ENCODE data around the gene XRCC3.
A peak's percentile ranks its signal among the peaks of the same experiment; 100 is the strongest.

The XRCC3 gene

DNA sequence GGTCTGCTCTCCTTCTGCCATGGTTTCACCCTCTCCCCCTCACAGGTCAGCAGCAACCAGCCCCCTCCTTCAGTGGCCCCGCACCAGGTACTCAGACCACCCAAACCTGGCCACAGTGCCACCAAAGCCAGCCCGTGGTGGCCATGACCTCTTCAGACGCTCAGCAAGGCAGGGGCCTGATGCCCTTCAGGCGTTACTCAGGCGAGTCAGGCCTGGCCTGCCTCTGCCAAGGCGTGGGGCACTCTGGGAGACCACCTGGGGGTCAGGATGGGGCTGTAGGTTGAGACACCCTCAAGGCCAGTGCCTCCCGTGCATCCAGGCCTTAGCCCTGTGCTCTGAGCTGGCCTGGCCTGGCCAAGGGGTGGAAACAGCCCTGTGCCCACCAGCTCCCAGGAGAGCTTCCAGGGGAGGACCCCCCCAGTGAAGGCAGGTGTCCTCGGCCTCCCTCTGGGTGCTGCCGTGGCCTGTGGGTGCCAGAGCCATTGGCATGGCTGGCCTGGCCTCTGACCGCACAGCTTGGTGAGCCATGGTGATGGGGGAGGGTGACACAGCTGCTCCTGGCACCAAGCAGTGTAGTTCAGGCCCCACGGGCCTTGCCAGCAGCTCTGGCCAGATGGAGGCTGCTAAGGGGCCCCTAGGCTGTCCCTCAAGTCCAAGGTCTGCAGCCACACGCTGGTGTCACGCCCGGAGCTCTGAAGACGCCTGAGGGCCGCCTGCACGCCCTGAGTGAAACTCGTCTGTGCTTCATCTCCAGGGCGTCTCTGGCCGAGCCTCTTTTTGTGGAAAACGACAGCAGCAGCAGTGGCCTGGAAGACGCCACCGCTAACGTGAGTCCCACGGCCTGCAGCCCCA, 15.1 kb downstream of the XRCC3 start:
- H3K4me3 ChIP-seq (ENCODE audit: insufficient read depth, low read depth, low read length), result no peak overlapping the region
- WGBS, 2 experiments, result 94% methylated on average over 25 of the region's 25 CpGs
- no peaks in the 10 kb centered on the region for H3K27me3 ChIP-seq (ENCODE audit: control insufficient read depth, insufficient read depth, low read length, poor library complexity, severe bottlenecking)
- peaks cover 32% of the 10 kb centered on the region for H3K36me3 ChIP-seq (ENCODE audit: control insufficient read depth, insufficient read depth, low read length)
- peaks cover 3% of the 10 kb centered on the region for H3K4me1 ChIP-seq (ENCODE audit: control insufficient read depth, insufficient read depth, low read length)
- H3K27ac ChIP-seq (ENCODE audit: insufficient read depth, low read depth, low read length, poor library complexity, severe bottlenecking), result no peak overlapping the region
- no peaks in the 10 kb centered on the region for H3K9me3 ChIP-seq (ENCODE audit: control insufficient read depth, low read length)

- WGBS, 2 experiments, result 94% methylated on average over 17 of the region's 17 CpGs
- Histone ChIP-seq H3K4me1 (ENCODE audit: control insufficient read depth, insufficient read depth, low read length) (peaks cover 3% of the 10 kb centered on the region), H3K36me3 (ENCODE audit: control insufficient read depth, insufficient read depth, low read length) (peaks cover 32% of the 10 kb centered on the region), H3K27ac (ENCODE audit: insufficient read depth, low read depth, low read length, poor library complexity, severe bottlenecking) (no peak overlapping the region), H3K27me3 (ENCODE audit: control insufficient read depth, insufficient read depth, low read length, poor library complexity, severe bottlenecking) (no peaks in the 10 kb centered on the region), H3K4me3 (ENCODE audit: insufficient read depth, low read depth, low read length) (no peak overlapping the region), H3K9me3 (ENCODE audit: control insufficient read depth, low read length) (no peaks in the 10 kb centered on the region)
Measured at GRCh38 chr14:103699261-103699661, 16.0 kb downstream of the XRCC3 start.

DNA sequence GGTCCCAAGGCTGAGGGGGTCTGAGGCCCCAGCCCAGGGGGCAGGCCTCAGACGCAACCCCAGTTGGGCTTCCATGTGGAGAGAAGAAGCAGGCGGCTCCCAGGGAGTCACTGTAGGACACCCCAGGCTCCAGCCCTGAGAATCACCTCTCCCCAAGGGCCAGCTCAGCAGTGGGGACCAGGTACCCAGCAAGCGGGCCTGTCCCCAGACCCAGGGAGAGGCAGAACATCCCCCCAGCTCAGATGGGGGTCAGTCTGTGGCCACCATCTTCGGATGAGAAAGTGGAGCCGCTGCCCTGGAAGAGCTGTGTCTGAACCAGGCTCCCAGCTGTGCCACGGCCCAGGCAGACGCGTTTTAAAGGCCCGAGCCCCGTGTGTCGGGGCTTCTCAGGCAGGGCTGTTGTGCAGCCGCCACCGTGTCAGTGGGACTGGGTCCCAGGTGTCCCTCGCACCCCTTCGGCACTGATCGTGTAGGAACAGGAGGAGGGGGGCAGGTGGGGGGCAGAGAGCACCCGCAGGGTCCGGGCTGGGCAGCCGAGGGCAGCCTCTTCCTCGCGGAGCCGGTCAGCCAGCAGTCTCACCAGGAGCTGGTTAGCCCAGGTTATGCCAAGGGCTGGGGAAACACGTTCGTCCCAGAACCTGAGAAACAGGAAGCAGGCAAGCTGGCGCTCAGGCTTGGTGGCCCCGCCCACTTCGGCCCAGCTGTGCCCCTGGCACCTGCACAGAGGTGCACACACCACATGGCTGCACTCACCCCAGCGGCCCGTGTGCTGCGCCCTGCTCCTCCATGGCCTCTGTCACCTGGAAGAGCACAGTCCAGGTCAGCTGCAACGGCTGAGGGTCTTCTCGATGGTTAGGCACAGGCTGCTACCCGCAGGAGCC, 16.6 kb downstream of the XRCC3 start:
- no peak overlapping the region for H3K4me3 ChIP-seq (ENCODE audit: insufficient read depth, low read depth, low read length)
- peaks cover 3% of the 10 kb centered on the region for H3K4me1 ChIP-seq (ENCODE audit: control insufficient read depth, insufficient read depth, low read length)
- H3K27me3 ChIP-seq (ENCODE audit: control insufficient read depth, insufficient read depth, low read length, poor library complexity, severe bottlenecking), result no peaks in the 10 kb centered on the region
- H3K27ac ChIP-seq (ENCODE audit: insufficient read depth, low read depth, low read length, poor library complexity, severe bottlenecking), result peak overlapping the region; percentile 36
- H3K36me3 ChIP-seq (ENCODE audit: control insufficient read depth, insufficient read depth, low read length), result peaks cover 29% of the 10 kb centered on the region
- H3K9me3 ChIP-seq (ENCODE audit: control insufficient read depth, low read length), result no peaks in the 10 kb centered on the region
- WGBS, 2 experiments, result 94% methylated on average over 33 of the region's 33 CpGs

GRCh38 chr14:103697603-103698379, 17.5 kb downstream of the XRCC3 start:
- Histone ChIP-seq H3K27ac (ENCODE audit: insufficient read depth, low read depth, low read length, poor library complexity, severe bottlenecking) (no peak overlapping the region), H3K4me1 (ENCODE audit: control insufficient read depth, insufficient read depth, low read length) (peaks cover 3% of the 10 kb centered on the region), H3K27me3 (ENCODE audit: control insufficient read depth, insufficient read depth, low read length, poor library complexity, severe bottlenecking) (no peaks in the 10 kb centered on the region), H3K36me3 (ENCODE audit: control insufficient read depth, insufficient read depth, low read length) (peaks cover 28% of the 10 kb centered on the region), H3K9me3 (ENCODE audit: control insufficient read depth, low read length) (no peaks in the 10 kb centered on the region), H3K4me3 (ENCODE audit: insufficient read depth, low read depth, low read length) (no peak overlapping the region)
- WGBS, 2 experiments, result 94% methylated on average over 14 of the region's 14 CpGs

- Histone ChIP-seq H3K36me3 (ENCODE audit: control insufficient read depth, insufficient read depth, low read length) (peaks cover 28% of the 10 kb centered on the region), H3K27ac (ENCODE audit: insufficient read depth, low read depth, low read length, poor library complexity, severe bottlenecking) (peak overlapping the region; percentile 36), H3K4me3 (ENCODE audit: insufficient read depth, low read depth, low read length) (no peak overlapping the region), H3K27me3 (ENCODE audit: control insufficient read depth, insufficient read depth, low read length, poor library complexity, severe bottlenecking) (no peaks in the 10 kb centered on the region), H3K9me3 (ENCODE audit: control insufficient read depth, low read length) (no peaks in the 10 kb centered on the region), H3K4me1 (ENCODE audit: control insufficient read depth, insufficient read depth, low read length) (peaks cover 3% of the 10 kb centered on the region)
- WGBS, 2 experiments, result 86 to 92% methylated on average over 3 of the region's 3 CpGs
Measured at GRCh38 chr14:103697206-103697602, 18.0 kb downstream of the XRCC3 start.

- Histone ChIP-seq H3K9me3 (ENCODE audit: control insufficient read depth, low read length) (no peaks in the 10 kb centered on the region), H3K36me3 (ENCODE audit: control insufficient read depth, insufficient read depth, low read length) (peaks cover 28% of the 10 kb centered on the region), H3K4me3 (ENCODE audit: insufficient read depth, low read depth, low read length) (no peak overlapping the region), H3K4me1 (ENCODE audit: control insufficient read depth, insufficient read depth, low read length) (peaks cover 3% of the 10 kb centered on the region), H3K27me3 (ENCODE audit: control insufficient read depth, insufficient read depth, low read length, poor library complexity, severe bottlenecking) (no peaks in the 10 kb centered on the region), H3K27ac (ENCODE audit: insufficient read depth, low read depth, low read length, poor library complexity, severe bottlenecking) (peak overlapping the region; percentile 36)
- 83% methylated on average over 16 of the region's 17 CpGs for WGBS, 2 experiments
Measured at GRCh38 chr14:103696466-103697071, 18.7 kb downstream of the XRCC3 start.

DNA sequence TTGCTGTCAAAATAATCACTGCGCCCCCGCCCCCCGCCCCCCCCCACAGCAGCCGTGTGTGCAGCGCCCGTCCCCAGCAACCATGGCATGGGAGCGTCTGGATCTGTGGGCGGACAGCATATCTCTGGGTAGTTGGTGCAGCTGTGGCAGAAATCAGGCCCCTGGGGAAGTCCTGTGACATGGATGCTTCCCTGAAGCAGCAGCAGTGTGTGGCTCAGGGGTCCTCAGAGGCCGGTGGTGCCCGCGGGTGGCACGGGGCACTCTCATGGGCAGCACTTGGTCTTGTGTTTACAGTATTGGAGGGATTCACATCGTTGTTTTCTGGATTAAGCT, 19.2 kb downstream of the XRCC3 start:
- Histone ChIP-seq H3K36me3 (ENCODE audit: control insufficient read depth, insufficient read depth, low read length) (peaks cover 28% of the 10 kb centered on the region), H3K4me1 (ENCODE audit: control insufficient read depth, insufficient read depth, low read length) (peaks cover 3% of the 10 kb centered on the region), H3K4me3 (ENCODE audit: insufficient read depth, low read depth, low read length) (no peak overlapping the region), H3K9me3 (ENCODE audit: control insufficient read depth, low read length) (no peaks in the 10 kb centered on the region), H3K27me3 (ENCODE audit: control insufficient read depth, insufficient read depth, low read length, poor library complexity, severe bottlenecking) (no peaks in the 10 kb centered on the region), H3K27ac (ENCODE audit: insufficient read depth, low read depth, low read length, poor library complexity, severe bottlenecking) (no peak overlapping the region)
- 87 to 93% methylated on average over 10 to 13 of the region's 13 CpGs for WGBS, 2 experiments

DNA sequence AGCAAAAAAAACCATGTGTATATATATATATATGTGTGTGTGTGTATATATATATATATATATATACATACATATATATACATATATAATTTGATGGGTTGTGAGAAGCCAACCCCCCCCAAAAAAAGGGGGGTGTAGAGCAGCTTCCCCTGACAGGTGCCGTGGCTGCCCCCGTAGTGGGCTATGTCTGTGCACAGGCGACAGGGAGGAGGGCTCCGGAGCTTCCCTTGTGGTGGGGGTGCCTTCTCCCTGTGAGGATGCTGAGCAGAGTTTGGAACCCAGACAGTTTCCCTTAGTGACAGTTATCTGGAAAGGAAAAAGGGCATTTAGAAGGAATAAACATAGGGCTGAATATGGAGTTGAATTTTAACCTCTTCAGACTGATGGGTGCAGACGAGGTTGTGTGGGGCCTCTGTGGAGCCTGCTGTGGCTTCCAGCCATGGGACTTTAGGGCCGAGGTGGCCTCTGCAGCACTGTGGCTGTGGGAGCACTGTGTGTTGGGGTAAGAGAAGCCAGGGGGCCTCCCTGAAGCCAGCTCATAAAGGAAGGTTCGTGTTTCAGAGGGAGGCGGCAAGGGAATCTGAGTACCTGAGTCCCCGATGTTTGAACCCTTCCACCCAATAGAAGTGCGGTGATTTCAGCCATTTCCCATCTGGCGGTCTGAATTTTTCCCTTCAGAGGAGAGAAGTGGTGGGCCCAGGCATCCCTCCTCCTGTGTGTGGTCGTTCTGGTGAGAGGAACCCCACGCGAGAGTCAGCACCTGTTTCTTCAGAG, 19.8 kb downstream of the XRCC3 start:
- 93% methylated on average over 14 of the region's 14 CpGs for WGBS, 2 experiments
- peaks cover 23% of the 10 kb centered on the region for H3K36me3 ChIP-seq (ENCODE audit: control insufficient read depth, insufficient read depth, low read length)
- H3K9me3 ChIP-seq (ENCODE audit: control insufficient read depth, low read length), result no peaks in the 10 kb centered on the region
- H3K4me1 ChIP-seq (ENCODE audit: control insufficient read depth, insufficient read depth, low read length), result peaks cover 3% of the 10 kb centered on the region
- no peak overlapping the region for H3K4me3 ChIP-seq (ENCODE audit: insufficient read depth, low read depth, low read length)
- no peaks in the 10 kb centered on the region for H3K27me3 ChIP-seq (ENCODE audit: control insufficient read depth, insufficient read depth, low read length, poor library complexity, severe bottlenecking)
- no peak overlapping the region for H3K27ac ChIP-seq (ENCODE audit: insufficient read depth, low read depth, low read length, poor library complexity, severe bottlenecking)

- Histone ChIP-seq H3K27me3 (ENCODE audit: control insufficient read depth, insufficient read depth, low read length, poor library complexity, severe bottlenecking) (no peaks in the 10 kb centered on the region), H3K9me3 (ENCODE audit: control insufficient read depth, low read length) (no peaks in the 10 kb centered on the region), H3K36me3 (ENCODE audit: control insufficient read depth, insufficient read depth, low read length) (peaks cover 15% of the 10 kb centered on the region), H3K27ac (ENCODE audit: insufficient read depth, low read depth, low read length, poor library complexity, severe bottlenecking) (no peak overlapping the region), H3K4me1 (ENCODE audit: control insufficient read depth, insufficient read depth, low read length) (peaks cover 3% of the 10 kb centered on the region), H3K4me3 (ENCODE audit: insufficient read depth, low read depth, low read length) (no peak overlapping the region)
- 92 to 95% methylated on average over 20 of the region's 20 CpGs for WGBS, 2 experiments
Measured at GRCh38 chr14:103694572-103695026, 20.7 kb downstream of the XRCC3 start.

All from ectodermal cell (in vitro differentiated cells).